HG02981 (cell line): ENCODE results near the gene KIAA0825.
"Not testable (repeated sequence)": the region's sequence is repeated elsewhere in the genome, so short reads cannot be mapped to it uniquely, and the experiment has no call there.

ENCODE experiments used
- ATAC-seq: cut with Tn5 transposase; IDR thresholded peaks from one replicate; pipeline ENCODE4 v1.9.1; 2021; ENCODE audit warnings: mild to moderate bottlenecking, moderate library complexity; ENCODE audit not compliant: unreplicated experiment

The KIAA0825 gene

DNA sequence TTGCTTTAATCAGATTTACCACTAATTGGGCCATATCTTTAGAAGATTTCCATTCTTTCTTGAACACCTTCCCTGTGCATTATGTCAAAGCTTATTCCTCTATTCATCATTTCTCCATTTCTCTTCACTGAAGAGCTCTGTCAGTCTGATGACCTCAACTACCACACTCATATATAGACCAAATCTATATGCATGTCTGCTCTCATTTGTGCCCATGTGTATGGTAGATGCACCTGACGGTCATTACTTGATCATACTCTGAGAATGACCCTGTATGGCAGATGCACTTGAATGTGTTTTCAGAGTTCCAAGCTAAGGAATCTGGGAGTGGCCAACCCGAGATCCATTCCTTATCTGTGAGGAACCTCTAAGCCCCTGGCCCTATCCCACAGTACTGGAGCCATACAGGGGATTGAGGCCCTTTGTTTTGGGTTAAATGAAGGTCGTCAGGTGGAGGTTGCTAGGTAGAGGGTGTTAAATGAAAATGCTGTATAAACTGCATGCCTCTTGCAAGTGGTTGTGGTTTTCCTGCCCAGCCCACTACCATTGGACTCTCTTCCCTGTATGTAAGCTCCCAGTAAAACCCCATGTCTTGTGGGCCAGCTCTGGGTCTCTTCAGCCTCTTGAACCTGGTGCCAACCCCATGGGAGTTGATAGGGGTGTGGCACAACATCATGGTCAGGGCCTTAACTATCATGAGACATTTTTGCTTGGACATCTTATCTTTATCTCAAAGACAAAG, 229.5 kb downstream of the KIAA0825 start:
- ATAC-seq: no peak

- no peak for ATAC-seq
Measured at GRCh38 chr5:94385767-94386166, 232.6 kb downstream of the KIAA0825 start.

GRCh38 chr5:94378062-94378461, 240.3 kb downstream of the KIAA0825 start:
- ATAC-seq: no peak

DNA sequence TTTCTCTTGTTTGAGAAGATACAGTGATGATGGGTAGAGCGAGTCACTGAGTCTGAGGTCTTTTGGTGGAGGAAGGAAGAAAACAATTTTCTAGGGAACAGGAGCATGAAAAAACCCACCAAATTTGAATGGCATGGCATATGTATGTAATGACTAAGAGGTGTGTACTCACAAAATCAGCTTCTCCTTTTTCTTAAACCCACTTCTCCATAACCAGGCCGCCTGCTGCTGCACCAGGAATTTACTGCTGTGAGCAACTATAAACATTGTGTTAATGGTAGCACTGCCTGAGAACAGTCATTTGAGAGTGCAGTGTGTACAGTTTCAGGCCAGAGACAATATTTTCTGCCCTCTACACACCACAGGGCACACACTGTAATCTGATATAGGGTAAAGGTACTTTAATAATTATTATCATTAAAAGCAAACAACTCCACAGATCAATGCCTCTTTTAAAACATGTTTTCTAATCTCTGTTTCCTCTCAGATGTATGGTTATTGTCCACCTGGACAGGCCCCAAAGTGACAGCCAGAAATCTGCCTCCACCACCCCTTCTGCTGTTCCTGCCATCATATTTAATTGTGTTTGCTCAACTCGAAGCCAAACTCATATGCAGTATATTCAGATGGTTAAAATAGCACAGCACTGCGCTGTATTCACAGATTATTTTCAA, 241.6 kb downstream of the KIAA0825 start:
- ATAC-seq: no peak

- no peak for ATAC-seq
Measured at GRCh38 chr5:94375801-94376200, 242.6 kb downstream of the KIAA0825 start.

DNA sequence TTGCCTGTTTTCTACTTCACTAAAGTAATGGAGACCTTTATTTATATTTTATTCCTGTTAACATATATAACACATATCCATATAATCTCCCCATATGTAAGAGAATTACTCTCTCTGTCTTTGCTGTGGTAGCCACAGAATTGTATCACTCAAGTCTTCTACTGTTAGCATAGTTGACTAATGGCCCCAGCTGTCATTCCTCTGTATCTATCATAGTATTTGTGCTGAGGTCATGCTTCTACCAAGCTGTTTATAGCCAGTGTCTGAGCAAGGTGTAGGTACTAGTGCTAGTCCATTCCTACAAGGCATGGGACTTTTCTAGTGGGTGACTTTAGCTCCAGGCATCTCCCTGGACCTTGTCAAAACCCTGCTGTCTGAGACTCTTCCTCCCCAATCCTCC, 244.1 kb downstream of the KIAA0825 start:
- ATAC-seq: no peak

GRCh38 chr5:94367900-94368299, 250.5 kb downstream of the KIAA0825 start:
- ATAC-seq: no peak

DNA sequence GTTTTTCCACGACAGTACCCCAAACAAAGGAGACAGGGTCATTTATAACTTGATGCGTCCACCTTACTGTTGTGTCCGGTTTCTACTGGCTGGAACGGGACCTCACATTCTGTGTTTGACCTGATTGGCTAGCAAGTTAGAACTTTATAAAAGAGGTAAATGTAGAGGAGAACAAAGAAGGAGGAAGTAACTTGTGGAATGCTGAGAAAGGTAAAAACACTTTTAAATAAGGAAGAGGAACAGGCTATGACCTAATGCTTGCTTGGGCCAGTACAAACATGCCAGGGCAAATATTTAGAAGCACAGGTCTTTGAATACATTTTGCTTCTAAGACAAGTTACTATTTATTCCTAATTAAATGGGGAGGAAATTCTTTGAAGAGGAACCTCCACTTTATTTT, 251.6 kb downstream of the KIAA0825 start:
- no peak for ATAC-seq

DNA sequence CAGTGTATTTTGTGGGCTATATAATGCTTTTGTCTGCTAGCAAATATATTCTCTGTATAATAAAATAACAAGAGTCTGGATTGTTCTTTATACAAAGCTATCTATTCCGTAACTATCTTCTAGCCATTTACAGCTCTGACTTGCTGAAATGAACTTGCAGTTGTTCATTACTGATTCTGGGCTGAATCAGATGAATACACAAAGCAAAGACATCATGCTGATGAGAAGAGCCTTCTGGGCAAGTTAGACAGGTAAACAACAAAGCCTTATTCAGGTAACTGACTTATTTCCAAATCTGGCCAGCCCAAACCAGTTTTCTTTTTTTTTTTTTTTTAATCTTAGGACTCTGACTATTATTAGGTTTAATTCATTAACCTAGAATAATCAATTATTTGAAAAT, 255.5 kb downstream of the KIAA0825 start:
- ATAC-seq: no peak

DNA sequence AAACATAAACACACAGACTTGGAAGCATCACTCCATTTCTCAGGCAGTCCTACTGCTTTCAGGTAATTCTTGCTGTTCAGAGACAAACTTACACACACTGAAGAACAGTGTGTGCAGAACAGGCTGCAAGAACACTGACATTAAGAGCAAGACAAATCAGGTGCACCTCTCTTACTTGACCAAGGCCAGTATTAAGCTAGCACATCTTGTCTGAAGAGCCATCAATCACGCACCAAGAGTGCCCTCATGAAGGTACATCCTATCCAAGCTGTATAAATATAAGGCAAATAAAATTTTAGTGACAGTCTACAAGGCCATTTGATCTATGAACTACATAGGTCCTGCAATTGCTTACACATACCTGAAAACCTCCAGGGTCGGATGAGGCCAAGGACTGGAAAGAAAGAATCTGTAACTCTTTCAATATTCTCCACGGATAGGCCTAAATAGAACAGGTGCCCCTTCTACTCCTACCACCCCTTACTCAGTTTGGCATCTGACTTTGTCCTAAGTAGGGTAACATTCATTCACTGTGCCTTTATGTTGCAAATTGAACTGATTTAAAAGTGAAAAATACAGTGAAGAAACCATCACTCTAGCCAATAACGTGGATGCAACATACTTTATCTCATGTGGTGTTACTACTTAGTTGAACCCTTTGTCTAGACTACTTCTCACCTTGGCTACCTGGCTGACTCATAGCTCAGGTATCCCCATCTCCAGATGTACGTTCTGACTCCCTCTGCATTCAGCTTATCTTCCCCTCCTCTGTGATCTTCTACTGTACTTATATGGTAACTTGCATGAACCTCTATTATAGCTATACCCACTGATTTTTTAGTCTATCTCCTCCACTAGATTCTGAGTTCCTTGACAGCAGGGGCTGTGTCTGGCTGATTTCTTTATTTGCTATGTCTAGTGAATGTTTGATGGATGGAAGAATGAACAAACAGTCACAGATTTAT, 256.3 kb downstream of the KIAA0825 start:
- no peak for ATAC-seq

DNA sequence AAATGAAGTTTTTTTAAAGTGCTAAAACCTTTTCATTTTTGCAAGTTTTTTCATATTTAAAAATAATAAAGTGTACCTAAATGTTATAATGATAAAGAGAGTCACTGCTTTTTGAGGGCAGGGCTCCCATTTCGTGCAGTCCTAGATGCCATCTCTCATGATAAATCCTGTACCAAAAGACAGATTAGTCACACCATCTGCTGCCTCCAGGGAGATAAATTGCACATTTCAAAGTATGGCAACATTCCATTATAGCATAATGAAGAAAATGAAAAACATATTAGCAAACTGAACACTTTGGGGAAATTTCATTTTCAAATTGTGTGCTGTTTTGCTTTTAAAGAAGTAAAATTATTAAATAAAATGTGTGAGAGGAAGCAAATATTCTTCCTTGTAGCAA, 257.2 kb downstream of the KIAA0825 start:
- ATAC-seq: no peak

DNA sequence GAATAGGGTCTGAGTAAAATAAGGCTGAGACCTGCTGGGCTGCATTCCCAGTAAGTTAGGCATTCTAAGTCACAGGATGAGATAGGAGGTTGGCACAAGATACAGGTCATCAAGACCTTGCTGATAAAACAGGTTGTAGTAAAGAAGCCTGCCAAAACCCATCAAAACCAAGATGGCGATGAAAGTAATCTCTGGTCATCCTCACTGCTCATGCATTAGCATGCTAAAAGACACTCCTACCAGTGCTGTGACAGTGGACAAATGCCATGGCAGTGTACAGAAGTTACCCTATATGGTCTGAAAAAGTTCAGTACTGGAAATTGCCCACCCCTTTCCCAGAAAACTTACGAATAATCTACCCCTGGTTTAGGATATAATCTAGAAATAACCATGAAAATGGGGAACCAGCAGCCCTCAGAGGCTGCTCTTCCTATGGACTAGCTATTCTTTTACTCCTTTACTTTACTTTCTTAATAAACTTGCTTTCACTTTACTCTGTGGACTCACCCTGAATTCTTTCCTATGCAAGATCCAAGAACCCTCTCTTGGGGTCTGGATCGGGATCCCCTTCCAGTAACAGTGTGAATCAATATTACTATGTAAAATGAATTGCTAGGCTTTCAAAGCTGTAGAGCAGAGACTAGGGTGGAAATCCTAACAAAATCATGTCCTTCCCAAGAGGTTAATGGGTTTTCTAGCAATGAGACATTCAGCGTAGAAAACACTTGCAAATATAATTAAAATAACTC, 257.8 kb downstream of the KIAA0825 start:
- ATAC-seq: no peak

- no peak for ATAC-seq
Measured at GRCh38 chr5:94359880-94360279, 258.5 kb downstream of the KIAA0825 start.

DNA sequence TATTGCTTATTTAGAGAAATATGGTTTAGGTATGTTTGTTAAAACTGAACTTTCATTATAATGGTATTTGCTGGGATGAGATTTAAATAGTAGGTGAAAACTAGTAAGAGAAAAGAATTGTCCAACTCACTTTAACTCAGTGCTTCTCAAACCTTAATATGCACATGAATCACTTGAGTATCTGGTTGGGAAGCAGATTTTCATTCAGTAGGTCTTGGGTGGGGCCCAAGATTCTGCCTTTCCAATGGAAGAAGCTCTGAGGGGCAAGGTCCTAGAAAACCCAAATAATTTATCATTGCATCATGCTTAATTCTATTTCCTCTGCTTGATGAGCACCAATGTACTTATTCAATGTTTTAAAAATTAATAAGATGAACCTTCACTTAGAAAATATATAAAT, 262.6 kb downstream of the KIAA0825 start:
- ATAC-seq: no peak

DNA sequence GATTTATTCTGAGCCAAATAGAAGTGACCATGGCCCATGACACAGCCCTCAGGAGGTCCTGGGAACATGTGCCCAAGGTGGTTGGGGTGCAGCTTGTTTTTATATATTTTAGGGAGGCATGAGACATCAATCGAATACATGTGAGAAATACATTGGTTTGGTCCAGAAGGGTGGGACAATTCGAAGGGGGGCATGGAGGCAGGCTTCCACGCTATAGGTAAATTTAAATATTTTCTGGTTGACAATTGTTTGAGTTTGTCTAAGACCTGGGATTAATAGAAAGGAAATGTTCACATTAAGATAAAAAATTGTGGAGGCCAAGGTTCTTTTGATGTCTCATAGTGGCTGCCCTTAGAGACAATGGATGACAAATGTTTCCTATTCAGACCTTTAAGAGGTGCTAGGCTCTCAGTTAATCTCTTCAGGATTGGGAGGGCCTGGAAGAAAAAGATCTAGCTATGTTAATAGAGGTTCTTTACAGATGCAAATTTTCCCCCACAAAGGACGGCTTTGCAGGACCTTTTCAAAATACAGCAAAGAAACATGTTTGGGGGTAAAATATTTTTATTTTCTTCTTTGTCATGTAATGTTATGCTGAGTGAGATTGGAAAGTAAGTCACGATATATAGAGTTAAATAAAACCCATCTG, 263.4 kb downstream of the KIAA0825 start:
- ATAC-seq: not testable (repeated sequence)

GRCh38 chr5:94353605-94354004, 264.8 kb downstream of the KIAA0825 start:
- ATAC-seq: no peak

- no peak for ATAC-seq
Measured at GRCh38 chr5:94347130-94347529, 271.3 kb downstream of the KIAA0825 start.

DNA sequence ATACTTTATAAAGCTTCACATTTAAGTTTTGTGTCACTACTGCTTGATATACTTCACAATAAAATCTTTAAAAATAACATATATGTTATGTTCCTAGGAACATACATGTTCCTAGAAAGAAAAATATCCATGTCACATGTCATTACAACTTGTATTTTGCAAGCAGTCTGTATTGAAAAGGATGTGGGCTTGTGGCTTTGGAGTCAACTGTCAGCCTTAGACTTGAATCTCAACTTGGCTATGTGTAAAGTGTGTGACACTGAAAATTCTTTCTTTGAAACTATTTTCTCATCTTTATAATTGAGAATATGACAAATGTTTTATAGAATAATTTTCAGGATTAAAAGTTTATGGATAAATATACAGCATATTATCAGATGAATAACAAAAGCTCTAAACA, 273.1 kb downstream of the KIAA0825 start:
- ATAC-seq: no peak

DNA sequence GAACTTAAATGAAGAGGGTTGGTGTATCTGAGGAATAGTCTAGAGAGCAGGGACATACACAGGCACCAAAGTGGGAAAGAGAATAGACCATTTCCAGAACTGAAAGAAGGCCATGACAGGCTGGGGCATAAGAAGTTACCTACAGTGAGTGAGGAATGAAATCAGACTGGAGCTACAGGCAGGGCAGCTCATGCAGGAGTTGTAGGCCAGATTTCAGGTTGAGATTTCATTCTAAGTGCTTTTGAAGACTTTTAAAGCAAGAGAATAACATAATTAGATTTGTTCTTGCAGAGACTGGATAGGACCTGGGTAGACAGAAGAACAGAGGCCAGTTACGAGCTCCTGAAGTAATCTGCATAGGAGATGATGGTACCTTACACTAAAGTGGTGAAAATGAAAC, 280.8 kb downstream of the KIAA0825 start:
- no peak for ATAC-seq

DNA sequence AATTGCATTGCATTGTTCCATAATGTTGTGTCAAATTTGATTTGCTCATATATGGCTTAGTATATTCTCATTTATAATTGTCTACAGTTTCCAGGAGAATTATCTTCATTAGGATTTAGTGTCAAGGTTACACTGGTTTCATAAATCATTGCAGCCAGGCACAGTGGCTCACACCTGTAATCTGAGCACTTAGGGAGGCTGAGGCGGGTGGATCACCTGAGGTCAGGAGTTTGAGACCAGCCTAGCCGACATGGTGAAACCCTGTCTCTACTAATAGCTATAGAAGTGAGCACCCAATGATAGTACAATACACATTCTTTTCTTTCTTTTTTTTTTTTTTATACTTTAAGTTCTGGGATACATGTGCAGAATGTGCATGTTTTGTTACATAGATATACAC, 282.5 kb downstream of the KIAA0825 start:
- ATAC-seq: no peak
